ENCODE data around the gene DSCAM. TPM values are rescaled to one million over a fixed set of nuclear protein-coding genes. Genes with fewer than 3 reads are reported as not detected.

DSCAM gene
- total RNA-seq, 6 experiments from 2014 or later, result 1.0 to 1.3 (median 1.1) TPM

GRCh38 chr21:40200126-40200525 is 646.8 kb downstream of the DSCAM start:
- DNase-seq, result no peak
- no peak overlapping the region for H3K27ac Mint-ChIP-seq
- no peak for TF ChIP-seq CTCF (IDR thresholded peaks at IDR 0.05)
- H3K4me3 Mint-ChIP-seq, result no peak overlapping the region
- H3K4me1 Mint-ChIP-seq (ENCODE audit: low read depth), result no peaks in the 10 kb centered on the region
- H3K36me3 Mint-ChIP-seq (ENCODE audit: low read depth), result no peaks in the 10 kb centered on the region
- no peaks in the 10 kb centered on the region for H3K27me3 Mint-ChIP-seq (ENCODE audit: insufficient read depth)
- H3K9me3 Mint-ChIP-seq, result peaks cover 14% of the 10 kb centered on the region

- H3K27me3 Mint-ChIP-seq (ENCODE audit: insufficient read depth), result no peaks in the 10 kb centered on the region
- peaks cover 23% of the 10 kb centered on the region for H3K4me1 Mint-ChIP-seq (ENCODE audit: low read depth)
- peaks cover 24% of the 10 kb centered on the region for H3K9me3 Mint-ChIP-seq
- peak; percentile 26 for DNase-seq
- H3K36me3 Mint-ChIP-seq (ENCODE audit: low read depth), result peaks cover 18% of the 10 kb centered on the region
- no peak for TF ChIP-seq CTCF (IDR thresholded peaks at IDR 0.05)
- no peak overlapping the region; the same call in 1 of the 2 replicates for H3K27ac Mint-ChIP-seq
- H3K4me3 Mint-ChIP-seq, result no peak overlapping the region
Measured at GRCh38 chr21:40194185-40194980, 652.6 kb downstream of the DSCAM start.

GRCh38 chr21:40191616-40192015 is 655.3 kb downstream of the DSCAM start:
- peaks cover 22% of the 10 kb centered on the region for H3K9me3 Mint-ChIP-seq
- H3K27ac Mint-ChIP-seq, result no peak overlapping the region
- H3K4me3 Mint-ChIP-seq, result no peak overlapping the region
- H3K4me1 Mint-ChIP-seq (ENCODE audit: low read depth), result peaks cover 27% of the 10 kb centered on the region
- DNase-seq, result no peak
- H3K36me3 Mint-ChIP-seq (ENCODE audit: low read depth), result peaks cover 18% of the 10 kb centered on the region
- no peak for TF ChIP-seq CTCF (IDR thresholded peaks at IDR 0.05)
- H3K27me3 Mint-ChIP-seq (ENCODE audit: insufficient read depth), result no peaks in the 10 kb centered on the region

- Mint-ChIP-seq H3K9me3 (peaks cover 25% of the 10 kb centered on the region), H3K4me3 (no peak overlapping the region), H3K36me3 (ENCODE audit: low read depth) (peaks cover 18% of the 10 kb centered on the region), H3K27me3 (ENCODE audit: insufficient read depth) (no peaks in the 10 kb centered on the region), H3K4me1 (ENCODE audit: low read depth) (peaks cover 31% of the 10 kb centered on the region), H3K27ac (no peak overlapping the region)
- no peak for DNase-seq
- no peak for TF ChIP-seq CTCF (IDR thresholded peaks at IDR 0.05)
Measured at GRCh38 chr21:40191196-40191595, 655.8 kb downstream of the DSCAM start.

- H3K9me3 Mint-ChIP-seq, result peaks cover 24% of the 10 kb centered on the region
- no peak for TF ChIP-seq CTCF (IDR thresholded peaks at IDR 0.05)
- no peak overlapping the region for H3K4me3 Mint-ChIP-seq
- peaks cover 18% of the 10 kb centered on the region for H3K36me3 Mint-ChIP-seq (ENCODE audit: low read depth)
- peaks cover 2% of the 10 kb centered on the region; the same call in 1 of the 2 replicates for H3K27me3 Mint-ChIP-seq (ENCODE audit: insufficient read depth)
- no peak overlapping the region for H3K27ac Mint-ChIP-seq
- peaks cover 27% of the 10 kb centered on the region for H3K4me1 Mint-ChIP-seq (ENCODE audit: low read depth)
- DNase-seq, result no peak
Measured at GRCh38 chr21:40187946-40188654, 658.9 kb downstream of the DSCAM start.

All from HFFc6 (cell line).